ENCODE data around the gene SRA1. TPM values are rescaled to one million over a fixed set of nuclear protein-coding genes. Genes with fewer than 3 reads are reported as not detected.
A peak's percentile ranks its signal among the peaks of the same experiment; 100 is the strongest.

Gene SRA1
- total RNA-seq (ENCODE audit: low replicate concordance): 16.9 and 26.9 TPM in 2 replicates

- H3K27ac ChIP-seq: peak within 1 kb of the TSS; percentile 35
- no peaks in the 10 kb centered on the region for H3K9me3 ChIP-seq (ENCODE audit: low read depth)
- peaks cover 12% of the 10 kb centered on the region for H3K4me1 ChIP-seq
- Mint-ChIP-seq H3K27me3 (ENCODE audit: insufficient read depth, low read depth) (peaks cover 4% of the 10 kb centered on the region), H3K9me3 (no peaks in the 10 kb centered on the region), H3K4me1 (peaks cover 20% of the 10 kb centered on the region), H3K4me3 (peak within 1 kb of the TSS; percentile 93), H3K36me3 (peaks cover 16% of the 10 kb centered on the region), H3K27ac (peak within 1 kb of the TSS; percentile 82)
- H3K36me3 ChIP-seq: no peaks in the 10 kb centered on the region
- H3K79me2 ChIP-seq (ENCODE audit: low read depth): peaks cover 46% of the 10 kb centered on the region
- DNase-seq (ENCODE audit: low spot score): peak; percentile 93
- H3K4me3 ChIP-seq: peak within 1 kb of the TSS; percentile 84
- no peaks in the 10 kb centered on the region for H3K27me3 ChIP-seq
- H4K20me1 ChIP-seq (ENCODE audit: low read depth): peaks cover 7% of the 10 kb centered on the region
- peak within 1 kb of the TSS; percentile 77 for H3K9ac ChIP-seq
- H2AFZ ChIP-seq (replicated peaks): peak within 1 kb of the TSS; percentile 35
- H3K4me2 ChIP-seq: peak within 1 kb of the TSS; percentile 93
- peaks cover 7% of the 10 kb centered on the region for H3F3A ChIP-seq (ENCODE audit: low read depth)
- TF ChIP-seq EZH2phosphoT487 (IDR thresholded peaks at IDR 0.05): no peak
- no peak for TF ChIP-seq CTCF (IDR thresholded peaks at IDR 0.05)
- TF ChIP-seq EZH2 (IDR thresholded peaks at IDR 0.05): no peak
Observed at GRCh38 chr5:140557136-140557805, at the start of gene SRA1. Gene SRA1 (minus strand): TSS chr5:140557473. CDS start chr5:140557452, 21 bp downstream.

- Mint-ChIP-seq H3K27me3 (ENCODE audit: insufficient read depth, low read depth) (peaks cover 5% of the 10 kb centered on the region), H3K36me3 (no peaks in the 10 kb centered on the region), H3K4me3 (no peak overlapping the region), H3K4me1 (peaks cover 4% of the 10 kb centered on the region), H3K27ac (no peak overlapping the region), H3K9me3 (peaks cover 4% of the 10 kb centered on the region)
- no peak for TF ChIP-seq EZH2phosphoT487 (IDR thresholded peaks at IDR 0.05)
- no peak for TF ChIP-seq EZH2 (IDR thresholded peaks at IDR 0.05)
- no peak for TF ChIP-seq CTCF (IDR thresholded peaks at IDR 0.05)
- Histone ChIP-seq H3F3A (ENCODE audit: low read depth) (no peaks in the 10 kb centered on the region), H3K79me2 (ENCODE audit: low read depth) (no peaks in the 10 kb centered on the region), H3K4me1 (no peaks in the 10 kb centered on the region), H3K27me3 (no peaks in the 10 kb centered on the region), H2AFZ (replicated peaks) (no peak overlapping the region), H3K36me3 (no peaks in the 10 kb centered on the region), H4K20me1 (ENCODE audit: low read depth) (no peaks in the 10 kb centered on the region), H3K9me3 (ENCODE audit: low read depth) (no peaks in the 10 kb centered on the region), H3K9ac (no peak overlapping the region), H3K4me3 (no peak overlapping the region), H3K4me2 (no peak overlapping the region), H3K27ac (no peak overlapping the region)
- DNase-seq (ENCODE audit: low spot score): no peak
Observed at GRCh38 chr5:140607031-140607430, 49.8 kb upstream of the SRA1 start.

- H3K27ac ChIP-seq: no peak overlapping the region
- Mint-ChIP-seq H3K27ac (no peak overlapping the region), H3K27me3 (ENCODE audit: insufficient read depth, low read depth) (peaks cover 5% of the 10 kb centered on the region), H3K4me1 (no peaks in the 10 kb centered on the region), H3K4me3 (no peak overlapping the region), H3K9me3 (no peaks in the 10 kb centered on the region), H3K36me3 (no peaks in the 10 kb centered on the region)
- H3K4me3 ChIP-seq: no peak overlapping the region
- H4K20me1 ChIP-seq (ENCODE audit: low read depth): no peaks in the 10 kb centered on the region
- no peak overlapping the region for H3K4me2 ChIP-seq
- no peaks in the 10 kb centered on the region for H3K9me3 ChIP-seq (ENCODE audit: low read depth)
- DNase-seq (ENCODE audit: low spot score): no peak
- H3K79me2 ChIP-seq (ENCODE audit: low read depth): no peaks in the 10 kb centered on the region
- no peak overlapping the region for H2AFZ ChIP-seq (replicated peaks)
- no peaks in the 10 kb centered on the region for H3K36me3 ChIP-seq
- no peaks in the 10 kb centered on the region for H3K27me3 ChIP-seq
- no peak overlapping the region for H3K9ac ChIP-seq
- H3F3A ChIP-seq (ENCODE audit: low read depth): no peaks in the 10 kb centered on the region
- no peaks in the 10 kb centered on the region for H3K4me1 ChIP-seq
- TF ChIP-seq CTCF (IDR thresholded peaks at IDR 0.05) (no peak), EZH2 (IDR thresholded peaks at IDR 0.05) (no peak), EZH2phosphoT487 (IDR thresholded peaks at IDR 0.05) (no peak)
Observed at GRCh38 chr5:140605879-140606278, 48.6 kb upstream of the SRA1 start.

Data from neural progenitor cell (in vitro differentiated cells).